ENCODE measurements around the gene SESTD1.

The SESTD1 gene

GRCh38 chr2:179264368-179265081 is at the start of gene SESTD1:
Gene SESTD1 (minus strand): TSS chr2:179264832. CDS start chr2:179191841, 72,991 bp downstream.
- no peak for DNase-seq (ENCODE audit: low spot score)

- no peak for DNase-seq (ENCODE audit: low spot score)
Measured at GRCh38 chr2:179313057-179313456, 48.4 kb upstream of the SESTD1 start.

GRCh38 chr2:179311101-179311500 is 46.5 kb upstream of the SESTD1 start:
- DNase-seq (ENCODE audit: low spot score): no peak

GRCh38 chr2:179307616-179308371 is 43.2 kb upstream of the SESTD1 start:
- no peak for DNase-seq (ENCODE audit: low spot score)

GRCh38 chr2:179305125-179305524 is 40.5 kb upstream of the SESTD1 start:
- no peak for DNase-seq (ENCODE audit: low spot score)

GRCh38 chr2:179304424-179304823 is 39.8 kb upstream of the SESTD1 start:
- no peak for DNase-seq (ENCODE audit: low spot score)

GRCh38 chr2:179302764-179303571 is 38.3 kb upstream of the SESTD1 start:
- DNase-seq (ENCODE audit: low spot score): no peak

- DNase-seq (ENCODE audit: low spot score): no peak
Measured at GRCh38 chr2:179302149-179302548, 37.5 kb upstream of the SESTD1 start.

- DNase-seq (ENCODE audit: low spot score): no peak
Measured at GRCh38 chr2:179298666-179299065, 34.0 kb upstream of the SESTD1 start.

- DNase-seq (ENCODE audit: low spot score): no peak
Measured at GRCh38 chr2:179297927-179298326, 33.3 kb upstream of the SESTD1 start.

- no peak for DNase-seq (ENCODE audit: low spot score)
Measured at GRCh38 chr2:179290329-179290728, 25.7 kb upstream of the SESTD1 start.

GRCh38 chr2:179285060-179285459 is 20.4 kb upstream of the SESTD1 start:
- no peak for DNase-seq (ENCODE audit: low spot score)

- DNase-seq (ENCODE audit: low spot score): no peak
Measured at GRCh38 chr2:179277429-179278196, 13.0 kb upstream of the SESTD1 start.

GRCh38 chr2:179275253-179276012 is 10.8 kb upstream of the SESTD1 start:
- DNase-seq (ENCODE audit: low spot score): no peak

- DNase-seq (ENCODE audit: low spot score): no peak
Measured at GRCh38 chr2:179274749-179275148, 10.1 kb upstream of the SESTD1 start.

GRCh38 chr2:179273461-179273962 is 8.9 kb upstream of the SESTD1 start:
- no peak for DNase-seq (ENCODE audit: low spot score)

GRCh38 chr2:179272406-179273192 is 8.0 kb upstream of the SESTD1 start:
- DNase-seq (ENCODE audit: low spot score): no peak

- DNase-seq (ENCODE audit: low spot score): no peak
Measured at GRCh38 chr2:179270689-179271088, 6.1 kb upstream of the SESTD1 start.

GRCh38 chr2:179268277-179268925 is 3.8 kb upstream of the SESTD1 start:
- DNase-seq (ENCODE audit: low spot score): no peak

GRCh38 chr2:179266271-179266670 is 1.6 kb upstream of the SESTD1 start:
- DNase-seq (ENCODE audit: low spot score): no peak
